22Rv1 (cell line): Measurements from ENCODE around the gene NECAB2.

Experiments
- H3K27ac ChIP-seq: fragments of 450-650 bp; 2 replicates; pipeline ENCODE4 v1.5.1; 2017
- CTCF ChIP-seq: fragments of 450-650 bp; IDR thresholded peaks from 2 replicates; pipeline ENCODE4 v1.5.1; 2017; ENCODE audit warnings: mild to moderate bottlenecking
- ZFX ChIP-seq: fragments of 450-650 bp; IDR thresholded peaks from 2 replicates; pipeline ENCODE4 v1.6.1; 2017; ENCODE audit warnings: antibody characterized with exemption, borderline replicate concordance

Gene NECAB2

DNA sequence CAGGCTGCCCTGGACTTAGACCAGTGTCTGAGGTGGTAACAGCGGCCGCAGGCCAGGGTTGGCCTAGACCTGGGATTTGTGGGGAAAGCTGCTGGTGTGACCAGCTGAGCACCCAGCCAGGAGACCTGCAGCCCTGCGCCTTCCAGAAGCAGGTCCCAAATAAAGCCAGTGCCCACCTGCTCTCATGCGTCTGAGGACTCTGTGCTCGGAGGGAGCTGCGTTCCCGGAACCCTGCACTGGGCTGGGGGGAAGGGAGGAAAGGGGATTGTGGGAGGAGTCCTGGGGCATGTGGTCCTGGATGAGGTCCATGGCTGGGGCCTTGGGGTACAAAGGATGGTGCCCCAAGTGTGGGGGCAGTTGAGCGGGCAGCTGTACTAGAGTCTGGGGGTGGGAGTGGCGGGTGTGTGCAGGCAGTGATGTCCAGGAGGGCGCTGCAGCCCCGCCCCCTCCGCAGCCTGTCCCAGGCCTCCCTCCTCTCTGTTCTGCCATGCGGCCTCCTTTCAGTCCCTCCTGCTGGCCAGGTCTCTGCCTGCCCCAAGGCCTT lies 1.8 kb upstream of the NECAB2 start:
- TF ChIP-seq ZFX, result no peak
- TF ChIP-seq CTCF, result no peak
- no peak overlapping the region for H3K27ac ChIP-seq

DNA sequence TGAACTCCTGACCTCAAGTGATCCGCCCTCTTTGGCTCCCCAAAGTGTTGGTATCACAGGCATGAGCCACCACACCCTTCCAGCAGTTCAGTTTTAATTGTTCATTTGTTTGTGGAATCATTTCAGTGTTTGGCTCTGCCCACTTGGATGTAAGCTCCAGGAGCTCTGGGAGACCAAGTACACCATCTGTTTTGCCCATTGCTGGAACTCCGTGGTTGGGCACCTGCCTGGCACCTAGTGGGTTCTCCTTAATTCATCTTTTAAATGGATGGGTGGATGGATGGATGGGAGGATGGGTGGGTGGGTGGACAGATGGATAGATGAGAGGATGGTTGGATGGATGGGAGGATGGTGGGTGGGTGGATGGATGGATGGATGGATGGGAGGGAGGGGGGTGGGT lies 953 bp upstream of the NECAB2 start:
- no peak overlapping the region for H3K27ac ChIP-seq
- no peak for TF ChIP-seq ZFX
- no peak for TF ChIP-seq CTCF

- TF ChIP-seq CTCF (peak; percentile 59), ZFX (no peak)
- no peak overlapping the region for H3K27ac ChIP-seq
Observed at GRCh38 chr16:83968306-83968851, 335 bp downstream of the NECAB2 start.

DNA sequence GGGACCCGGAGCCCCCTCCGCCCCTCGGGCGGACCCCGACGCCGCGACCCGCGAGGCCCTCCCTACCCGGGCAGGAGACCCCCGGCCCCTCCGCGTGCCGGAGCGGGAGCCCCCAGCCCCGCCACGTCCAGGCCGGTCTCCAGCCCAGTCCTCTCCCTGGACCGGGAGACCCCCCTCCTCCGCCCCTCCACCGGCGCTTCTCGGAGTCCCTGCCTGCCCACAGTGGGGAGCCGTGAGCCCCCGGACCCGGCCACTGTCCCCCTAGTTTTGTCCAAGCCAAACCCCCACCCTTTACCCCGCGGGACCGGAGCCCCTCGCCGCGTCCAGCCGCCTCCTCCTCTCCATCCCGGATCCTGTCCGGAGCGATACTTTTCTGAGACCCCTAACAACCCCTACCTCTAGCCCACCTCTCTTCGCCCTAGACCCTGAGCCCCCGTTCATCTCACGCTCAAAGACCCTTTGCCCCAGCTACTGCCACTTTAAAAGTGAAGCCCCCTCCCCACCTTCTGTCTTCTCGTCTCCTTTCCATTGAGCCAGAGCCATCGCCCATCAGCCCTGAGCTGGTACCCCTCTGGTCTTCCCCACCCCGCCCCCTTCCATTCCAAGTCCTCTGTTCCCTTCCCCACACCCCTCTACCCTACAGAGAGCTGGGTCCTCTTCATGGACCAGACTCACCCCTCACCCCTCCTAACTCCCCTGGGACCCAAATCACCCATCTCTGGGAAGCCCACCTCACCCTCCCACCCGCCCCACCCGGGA lies 1.0 kb downstream of the NECAB2 start:
- TF ChIP-seq CTCF, result no peak
- no peak for TF ChIP-seq ZFX
- H3K27ac ChIP-seq, result no peak overlapping the region

DNA sequence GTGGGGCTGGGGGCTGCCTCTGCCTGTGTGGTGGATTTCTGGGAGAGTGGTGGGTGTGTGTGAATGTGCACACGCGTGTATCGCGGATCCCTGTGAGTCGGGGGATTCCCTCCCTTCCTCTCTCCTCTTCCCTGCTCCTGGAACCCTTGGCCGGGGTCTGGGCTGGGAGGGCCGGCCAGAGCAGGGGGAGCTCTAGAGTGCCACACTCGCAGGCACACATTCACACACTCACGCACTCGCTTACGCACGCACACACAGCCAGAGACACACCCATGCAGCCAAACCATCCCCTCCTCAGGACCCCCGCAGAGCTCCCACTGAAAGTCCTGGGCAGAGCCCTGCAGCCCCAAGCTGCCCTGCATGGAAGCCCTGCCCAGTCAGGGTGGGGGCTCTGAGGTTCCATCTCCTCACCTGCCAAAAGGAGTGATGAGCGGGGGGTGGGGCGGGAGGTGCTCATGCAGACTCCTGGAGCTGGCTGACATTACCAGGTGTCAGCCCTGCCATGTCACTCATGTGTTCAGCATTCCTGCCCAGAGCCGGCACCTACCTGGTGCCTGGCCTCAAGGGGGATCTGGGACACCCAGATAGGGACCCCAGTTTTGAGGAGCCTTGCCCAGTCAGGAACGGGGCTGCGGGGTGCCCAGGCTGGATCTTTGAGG lies 1.9 kb downstream of the NECAB2 start:
- H3K27ac ChIP-seq, result no peak overlapping the region
- TF ChIP-seq ZFX (no peak), CTCF (no peak)

GRCh38 chr16:83970430-83970815 lies 2.4 kb downstream of the NECAB2 start:
- TF ChIP-seq ZFX, result no peak
- no peak for TF ChIP-seq CTCF

More at GRCh38 chr16:83970430-83970815, 2.4 kb downstream of the NECAB2 start:
- no peak overlapping the region for H3K27ac ChIP-seq
